HepG2 (cell line): Measurements from ENCODE around the gene SNN. TPM values are rescaled to one million over a fixed set of nuclear protein-coding genes. Genes with fewer than 3 reads are reported as not detected.
A peak's percentile ranks its signal among the peaks of the same experiment; 100 is the strongest.

Experiments used
- ELF1 ChIP-seq: sonication (generic); formaldehyde crosslinking; IDR thresholded peaks from 2 replicates; pipeline ENCODE4 v1.4.0; 2020; ENCODE audit warnings: missing genetic modification reagents
- HDAC6 ChIP-seq: fragments of 200-600 bp; sonication (generic); IDR thresholded peaks from 2 replicates; pipeline ENCODE4 v1.7.0; 2017; ENCODE audit warnings: mild to moderate bottlenecking, antibody characterized with exemption, low read length, low read depth
- HES4 ChIP-seq: sonication (generic); formaldehyde crosslinking; IDR thresholded peaks from 2 replicates; pipeline ENCODE4 v1.9.0; 2021; ENCODE audit warnings: mild to moderate bottlenecking, missing genetic modification reagents, borderline replicate concordance
- HNF4G ChIP-seq, 2 experiments: sonication (generic) in 1 of 2; formaldehyde crosslinking in 1 of 2; IDR thresholded peaks; 2 replicates each; pipeline versions ENCODE4 v1.4.0 to v1.6.1; 2011 to 2020; ENCODE audit warnings: borderline replicate concordance in 2 of 2, low read depth in 2 of 2, mild to moderate bottlenecking in 2 of 2, low read length in 1 of 2, missing genetic modification reagents in 1 of 2, moderate library complexity in 1 of 2
- PAF1 ChIP-seq: IDR thresholded peaks from 2 replicates; pipeline ENCODE4 v1.6.1; 2016; ENCODE audit warnings: missing genetic modification reagents, missing compliant biosample characterization
- TAF1 ChIP-seq: sonication (generic); formaldehyde crosslinking; IDR thresholded peaks from 2 replicates; pipeline ENCODE4 v1.4.0; 2020; ENCODE audit warnings: missing genetic modification reagents
- XRCC5 ChIP-seq: fragments of 200-400 bp; formaldehyde crosslinking; optimal IDR thresholded peaks from 2 replicates; pipeline ENCODE3; 2017; ENCODE audit warnings: mild to moderate bottlenecking, low read length
- ZBTB42 ChIP-seq: sonication (generic); formaldehyde crosslinking; IDR thresholded peaks from 2 replicates; pipeline ENCODE4 v1.5.0; 2020; ENCODE audit warnings: mild to moderate bottlenecking, missing genetic modification reagents
- ZNF510 ChIP-seq: sonication (generic); formaldehyde crosslinking; IDR thresholded peaks from 2 replicates; pipeline ENCODE4 v1.4.0; 2020; ENCODE audit warnings: low read depth, mild to moderate bottlenecking, missing genetic modification reagents
- ZNF75D ChIP-seq: sonication (generic); formaldehyde crosslinking; IDR thresholded peaks from 2 replicates; pipeline ENCODE4 v1.8.1; 2023; ENCODE audit warnings: missing genetic modification reagents, mild to moderate bottlenecking, borderline replicate concordance
- ZNF782 ChIP-seq: sonication (generic); formaldehyde crosslinking; IDR thresholded peaks from 2 replicates; pipeline ENCODE4 v1.4.0; 2020; ENCODE audit warnings: missing genetic modification reagents, mild to moderate bottlenecking, borderline replicate concordance
- ZNF839 ChIP-seq: sonication (generic); formaldehyde crosslinking; IDR thresholded peaks from 2 replicates; pipeline ENCODE4 v1.4.0; 2020; ENCODE audit warnings: missing genetic modification reagents, mild to moderate bottlenecking, borderline replicate concordance
- polyA plus RNA-seq, 8 experiments: library from polyadenylated mRNA; depleted of rRNA in 3 of 8; stranded (reverse) in 7 of 8; unstranded in 1 of 8; fragments of >200 nt; fragmentation: Illumina TruSeq in 4 of 8; extraction: Trizol in 4 of 8; gene quantifications; 2 replicates each; pipeline versions ENCODE4 v1.2.1 to v1.2.3, GENCODE V29; 2011 to 2016; ENCODE audit warnings: low read depth in 4 of 8, missing spikeins in 1 of 8, mixed read lengths in 1 of 8; ENCODE audit not compliant: insufficient read depth in 1 of 8
- total RNA-seq, 5 experiments: library from RNA; depleted of rRNA; stranded (reverse); fragments of >200 nt; fragmentation: Illumina TruSeq; extraction: Trizol; gene quantifications; 2 replicates each; pipeline ENCODE4 v1.2.3, GENCODE V29; 2016; ENCODE audit warnings: low read depth in 1 of 5
- TF ChIP-seq, protein P1 (sequence below): IDR thresholded peaks from 2 replicates; pipeline ENCODE4 v1.6.1; 2018; ENCODE audit warnings: missing genetic modification reagents
- TF ChIP-seq, protein P2 (sequence below): fragments of 450-650 bp; IDR thresholded peaks from 2 replicates; pipeline ENCODE4 v1.6.1; 2016
- TF ChIP-seq, protein P3 (sequence below): conservative IDR thresholded peaks from 2 replicates; pipeline ENCODE4 v1.6.1; 2018; ENCODE audit warnings: missing genetic modification reagents
- TF ChIP-seq, protein P4 (sequence below): sonication (generic); formaldehyde crosslinking; conservative IDR thresholded peaks from 2 replicates; pipeline ENCODE4 v1.4.0; 2020; ENCODE audit warnings: missing genetic modification reagents
- TF ChIP-seq, protein P5 (sequence below): sonication (generic); formaldehyde crosslinking; IDR thresholded peaks from 2 replicates; pipeline ENCODE4 v1.4.0; 2020; ENCODE audit warnings: missing genetic modification reagents
- TF ChIP-seq, protein P6 (sequence below): sonication (generic); formaldehyde crosslinking; IDR thresholded peaks from 2 replicates; pipeline ENCODE4 v1.5.0; 2020; ENCODE audit warnings: mild to moderate bottlenecking, missing genetic modification reagents

The SNN gene
- total and polyA plus RNA-seq, 2 of the 13 experiments (the other 11 are each of a cell fraction or from before 2014, with no cell fraction given) = 5.2 to 8.4 TPM

DNA sequence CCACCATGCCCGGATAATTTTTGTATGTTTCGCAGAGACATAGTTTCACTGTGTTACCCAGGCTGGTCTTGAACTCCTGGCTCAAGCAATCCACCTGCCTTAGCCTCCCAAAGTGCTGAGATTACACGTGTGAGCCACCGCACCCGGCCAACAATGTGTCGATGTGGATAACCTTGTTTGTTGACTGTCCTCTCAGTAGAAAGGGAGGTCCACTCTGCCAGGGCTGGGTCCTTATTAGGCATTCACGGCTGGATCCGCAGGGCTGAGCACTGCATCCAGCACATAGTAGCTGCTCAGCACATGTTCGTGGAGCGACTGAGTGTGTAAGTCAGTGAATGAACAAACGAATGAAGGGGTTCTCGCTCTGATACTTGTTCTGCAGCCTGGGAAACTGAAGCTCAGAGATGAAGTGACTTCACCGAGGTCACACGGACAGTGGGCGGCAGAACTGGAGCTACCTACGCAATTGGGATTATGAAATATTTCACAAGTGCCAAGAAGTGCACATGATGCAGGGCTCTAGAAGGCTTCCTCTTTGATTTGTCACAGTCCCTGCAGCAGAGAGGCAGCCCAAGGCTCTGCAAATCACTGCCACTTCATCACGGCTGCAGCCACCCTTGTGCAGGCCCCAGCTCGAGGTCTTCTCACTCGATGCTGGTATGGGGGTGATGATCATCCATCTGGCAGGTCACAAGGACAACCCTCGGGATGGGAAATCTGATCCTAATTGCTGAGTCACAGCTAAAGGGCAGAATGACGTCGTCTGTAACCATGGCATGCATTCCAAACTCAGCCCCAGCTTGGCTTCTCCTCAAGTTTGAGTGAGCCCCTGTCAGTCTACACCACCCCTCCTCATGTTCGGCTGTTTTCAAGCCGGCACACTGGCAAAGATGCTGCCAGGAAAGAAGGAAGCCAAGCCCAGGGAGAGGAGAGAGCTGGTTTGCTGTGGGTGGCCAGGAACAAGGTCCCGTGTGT, 28.0 kb upstream of the SNN start (continued):
- TF ChIP-seq, protein P1, sequence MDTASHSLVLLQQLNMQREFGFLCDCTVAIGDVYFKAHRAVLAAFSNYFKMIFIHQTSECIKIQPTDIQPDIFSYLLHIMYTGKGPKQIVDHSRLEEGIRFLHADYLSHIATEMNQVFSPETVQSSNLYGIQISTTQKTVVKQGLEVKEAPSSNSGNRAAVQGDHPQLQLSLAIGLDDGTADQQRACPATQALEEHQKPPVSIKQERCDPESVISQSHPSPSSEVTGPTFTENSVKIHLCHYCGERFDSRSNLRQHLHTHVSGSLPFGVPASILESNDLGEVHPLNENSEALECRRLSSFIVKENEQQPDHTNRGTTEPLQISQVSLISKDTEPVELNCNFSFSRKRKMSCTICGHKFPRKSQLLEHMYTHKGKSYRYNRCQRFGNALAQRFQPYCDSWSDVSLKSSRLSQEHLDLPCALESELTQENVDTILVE (CRISPR knock-in tag) = peak; percentile 24; the same call in 1 of the 2 replicates
- TF ChIP-seq, protein P2, sequence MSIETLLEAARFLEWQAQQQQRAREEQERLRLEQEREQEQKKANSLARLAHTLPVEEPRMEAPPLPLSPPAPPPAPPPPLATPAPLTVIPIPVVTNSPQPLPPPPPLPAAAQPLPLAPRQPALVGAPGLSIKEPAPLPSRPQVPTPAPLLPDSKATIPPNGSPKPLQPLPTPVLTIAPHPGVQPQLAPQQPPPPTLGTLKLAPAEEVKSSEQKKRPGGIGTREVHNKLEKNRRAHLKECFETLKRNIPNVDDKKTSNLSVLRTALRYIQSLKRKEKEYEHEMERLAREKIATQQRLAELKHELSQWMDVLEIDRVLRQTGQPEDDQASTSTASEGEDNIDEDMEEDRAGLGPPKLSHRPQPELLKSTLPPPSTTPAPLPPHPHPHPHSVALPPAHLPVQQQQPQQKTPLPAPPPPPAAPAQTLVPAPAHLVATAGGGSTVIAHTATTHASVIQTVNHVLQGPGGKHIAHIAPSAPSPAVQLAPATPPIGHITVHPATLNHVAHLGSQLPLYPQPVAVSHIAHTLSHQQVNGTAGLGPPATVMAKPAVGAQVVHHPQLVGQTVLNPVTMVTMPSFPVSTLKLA = no peak
- no peak for TF ChIP-seq HES4 (CRISPR knock-in tag)
- TF ChIP-seq, protein P3, sequence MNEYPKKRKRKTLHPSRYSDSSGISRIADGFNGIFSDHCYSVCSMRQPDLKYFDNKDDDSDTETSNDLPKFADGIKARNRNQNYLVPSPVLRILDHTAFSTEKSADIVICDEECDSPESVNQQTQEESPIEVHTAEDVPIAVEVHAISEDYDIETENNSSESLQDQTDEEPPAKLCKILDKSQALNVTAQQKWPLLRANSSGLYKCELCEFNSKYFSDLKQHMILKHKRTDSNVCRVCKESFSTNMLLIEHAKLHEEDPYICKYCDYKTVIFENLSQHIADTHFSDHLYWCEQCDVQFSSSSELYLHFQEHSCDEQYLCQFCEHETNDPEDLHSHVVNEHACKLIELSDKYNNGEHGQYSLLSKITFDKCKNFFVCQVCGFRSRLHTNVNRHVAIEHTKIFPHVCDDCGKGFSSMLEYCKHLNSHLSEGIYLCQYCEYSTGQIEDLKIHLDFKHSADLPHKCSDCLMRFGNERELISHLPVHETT (CRISPR knock-in tag) = no peak
- no peak for TF ChIP-seq PAF1 (CRISPR knock-in tag)
- TF ChIP-seq, protein P4, sequence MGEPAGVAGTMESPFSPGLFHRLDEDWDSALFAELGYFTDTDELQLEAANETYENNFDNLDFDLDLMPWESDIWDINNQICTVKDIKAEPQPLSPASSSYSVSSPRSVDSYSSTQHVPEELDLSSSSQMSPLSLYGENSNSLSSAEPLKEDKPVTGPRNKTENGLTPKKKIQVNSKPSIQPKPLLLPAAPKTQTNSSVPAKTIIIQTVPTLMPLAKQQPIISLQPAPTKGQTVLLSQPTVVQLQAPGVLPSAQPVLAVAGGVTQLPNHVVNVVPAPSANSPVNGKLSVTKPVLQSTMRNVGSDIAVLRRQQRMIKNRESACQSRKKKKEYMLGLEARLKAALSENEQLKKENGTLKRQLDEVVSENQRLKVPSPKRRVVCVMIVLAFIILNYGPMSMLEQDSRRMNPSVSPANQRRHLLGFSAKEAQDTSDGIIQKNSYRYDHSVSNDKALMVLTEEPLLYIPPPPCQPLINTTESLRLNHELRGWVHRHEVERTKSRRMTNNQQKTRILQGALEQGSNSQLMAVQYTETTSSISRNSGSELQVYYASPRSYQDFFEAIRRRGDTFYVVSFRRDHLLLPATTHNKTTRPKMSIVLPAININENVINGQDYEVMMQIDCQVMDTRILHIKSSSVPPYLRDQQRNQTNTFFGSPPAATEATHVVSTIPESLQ = no peak
- TF ChIP-seq ZNF839 = no peak
- TF ChIP-seq, protein P5, sequence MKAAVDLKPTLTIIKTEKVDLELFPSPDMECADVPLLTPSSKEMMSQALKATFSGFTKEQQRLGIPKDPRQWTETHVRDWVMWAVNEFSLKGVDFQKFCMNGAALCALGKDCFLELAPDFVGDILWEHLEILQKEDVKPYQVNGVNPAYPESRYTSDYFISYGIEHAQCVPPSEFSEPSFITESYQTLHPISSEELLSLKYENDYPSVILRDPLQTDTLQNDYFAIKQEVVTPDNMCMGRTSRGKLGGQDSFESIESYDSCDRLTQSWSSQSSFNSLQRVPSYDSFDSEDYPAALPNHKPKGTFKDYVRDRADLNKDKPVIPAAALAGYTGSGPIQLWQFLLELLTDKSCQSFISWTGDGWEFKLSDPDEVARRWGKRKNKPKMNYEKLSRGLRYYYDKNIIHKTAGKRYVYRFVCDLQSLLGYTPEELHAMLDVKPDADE (CRISPR knock-in tag) = no peak
- no peak for TF ChIP-seq ZNF782
- no peak for TF ChIP-seq ZBTB42 (CRISPR knock-in tag)
- peak; percentile 36; the same call in 1 of the 2 replicates for TF ChIP-seq TAF1 (CRISPR knock-in tag)
- no peak for TF ChIP-seq HNF4G (IDR thresholded peaks at IDR 0.05; ENCODE audit: borderline replicate concordance, low read depth, low read length)
- TF ChIP-seq HNF4G (CRISPR knock-in tag; IDR thresholded peaks at IDR 0.05; ENCODE audit: borderline replicate concordance, low read depth) = no peak
- no peak for TF ChIP-seq ELF1 (CRISPR knock-in tag)
- TF ChIP-seq HDAC6 = no peak
- TF ChIP-seq ZNF510 (CRISPR knock-in tag) = no peak
- TF ChIP-seq ZNF75D (CRISPR knock-in tag) = no peak
- TF ChIP-seq, protein P6, sequence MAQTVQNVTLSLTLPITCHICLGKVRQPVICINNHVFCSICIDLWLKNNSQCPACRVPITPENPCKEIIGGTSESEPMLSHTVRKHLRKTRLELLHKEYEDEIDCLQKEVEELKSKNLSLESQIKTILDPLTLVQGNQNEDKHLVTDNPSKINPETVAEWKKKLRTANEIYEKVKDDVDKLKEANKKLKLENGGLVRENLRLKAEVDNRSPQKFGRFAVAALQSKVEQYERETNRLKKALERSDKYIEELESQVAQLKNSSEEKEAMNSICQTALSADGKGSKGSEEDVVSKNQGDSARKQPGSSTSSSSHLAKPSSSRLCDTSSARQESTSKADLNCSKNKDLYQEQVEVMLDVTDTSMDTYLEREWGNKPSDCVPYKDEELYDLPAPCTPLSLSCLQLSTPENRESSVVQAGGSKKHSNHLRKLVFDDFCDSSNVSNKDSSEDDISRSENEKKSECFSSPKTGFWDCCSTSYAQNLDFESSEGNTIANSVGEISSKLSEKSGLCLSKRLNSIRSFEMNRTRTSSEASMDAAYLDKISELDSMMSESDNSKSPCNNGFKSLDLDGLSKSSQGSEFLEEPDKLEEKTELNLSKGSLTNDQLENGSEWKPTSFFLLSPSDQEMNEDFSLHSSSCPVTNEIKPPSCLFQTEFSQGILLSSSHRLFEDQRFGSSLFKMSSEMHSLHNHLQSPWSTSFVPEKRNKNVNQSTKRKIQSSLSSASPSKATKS (CRISPR knock-in tag) = no peak
- TF ChIP-seq XRCC5 = peak; percentile 58
